ENCODE results near the gene FGF2. TPM values are rescaled to one million over a fixed set of nuclear protein-coding genes. Genes with fewer than 3 reads are reported as not detected.
"Not testable (repeated sequence)": the region's sequence is repeated elsewhere in the genome, so short reads cannot be mapped to it uniquely, and the experiment has no call there.

The FGF2 gene
- polyA plus RNA-seq, 1 of the 3 experiments (the other 2 are of a cell fraction) = 11.1 TPM

DNA sequence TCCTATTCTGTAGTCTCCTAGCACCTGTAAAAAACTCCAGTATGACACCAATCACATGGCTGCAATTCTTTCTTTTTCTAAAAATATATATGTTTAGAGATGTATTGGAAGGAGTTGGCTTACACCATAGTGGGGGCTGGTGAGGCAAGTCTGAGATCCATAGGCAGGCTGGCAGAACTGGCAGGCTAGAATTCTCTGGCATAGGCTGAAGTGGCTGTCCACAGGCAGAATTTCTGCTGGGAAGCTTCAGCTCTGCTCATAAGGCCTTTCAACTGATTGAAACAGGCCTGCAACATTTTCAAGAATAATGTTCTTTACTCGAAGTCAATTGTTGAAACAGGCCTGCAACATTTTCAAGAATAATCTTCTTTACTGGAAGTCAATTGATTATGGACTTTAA is 37.0 kb downstream of the FGF2 start:
- peaks cover 45% of the 10 kb centered on the region for H4K20me1 ChIP-seq (ENCODE audit: insufficient read depth)
- peak overlapping the region; percentile 5 to 18; a peak in 1 of 4 replicates for H3K27ac ChIP-seq (ENCODE audit: low read depth in 2 of 2, low read length in 1 of 2)

DNA sequence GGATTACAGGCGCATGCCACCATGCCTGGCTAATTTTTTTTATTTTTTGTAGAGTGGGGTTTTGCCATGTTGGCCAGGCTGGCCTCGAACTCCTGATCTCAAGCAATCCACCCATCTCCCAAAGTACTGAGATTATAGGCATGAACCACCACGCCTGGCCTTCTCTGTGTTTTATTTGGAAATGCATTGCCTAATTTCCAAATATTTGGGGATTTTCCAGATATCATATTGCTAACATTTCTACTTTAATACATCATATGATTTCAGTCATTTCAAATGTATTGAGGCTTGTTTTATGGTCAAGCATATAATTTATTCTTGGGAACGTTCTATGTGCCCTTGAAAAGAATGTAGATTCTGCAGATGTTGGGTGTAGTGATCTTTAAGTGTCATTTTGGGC is 38.8 kb downstream of the FGF2 start:
- no peak overlapping the region for H3K9ac ChIP-seq
- H3K79me2 ChIP-seq (ENCODE audit: insufficient read depth) = peaks cover 100% of the 10 kb centered on the region
- no peaks in the 10 kb centered on the region for H3K9me3 ChIP-seq
- WGBS (ENCODE audit: low lambda C conversion rate) = 91% methylated on average over 4 of the region's 4 CpGs
- no peak for TF ChIP-seq RCOR1 (IDR thresholded peaks at IDR 0.05; ENCODE audit: low read length)
- TF ChIP-seq POLR2AphosphoS5 (IDR thresholded peaks at IDR 0.05; ENCODE audit: low read depth, low read length) = no peak
- no peak for TF ChIP-seq FOXJ3 (CRISPR knock-in tag; IDR thresholded peaks at IDR 0.05)
- no peak for TF ChIP-seq FOXM1 (IDR thresholded peaks at IDR 0.05; ENCODE audit: low read depth)
- TF ChIP-seq EZH2phosphoT487 (IDR thresholded peaks at IDR 0.05; ENCODE audit: borderline replicate concordance, low read depth) = no peak
- TF ChIP-seq EP300 (IDR thresholded peaks at IDR 0.05; ENCODE audit: borderline replicate concordance in 1 of 2, low read depth in 1 of 2, low read length in 1 of 2) = no peak
- TF ChIP-seq, protein P1, sequence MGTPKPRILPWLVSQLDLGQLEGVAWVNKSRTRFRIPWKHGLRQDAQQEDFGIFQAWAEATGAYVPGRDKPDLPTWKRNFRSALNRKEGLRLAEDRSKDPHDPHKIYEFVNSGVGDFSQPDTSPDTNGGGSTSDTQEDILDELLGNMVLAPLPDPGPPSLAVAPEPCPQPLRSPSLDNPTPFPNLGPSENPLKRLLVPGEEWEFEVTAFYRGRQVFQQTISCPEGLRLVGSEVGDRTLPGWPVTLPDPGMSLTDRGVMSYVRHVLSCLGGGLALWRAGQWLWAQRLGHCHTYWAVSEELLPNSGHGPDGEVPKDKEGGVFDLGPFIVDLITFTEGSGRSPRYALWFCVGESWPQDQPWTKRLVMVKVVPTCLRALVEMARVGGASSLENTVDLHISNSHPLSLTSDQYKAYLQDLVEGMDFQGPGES (IDR thresholded peaks at IDR 0.05; ENCODE audit: low read depth, low read length) = no peak
- TF ChIP-seq TAF1 (IDR thresholded peaks at IDR 0.05; ENCODE audit: borderline replicate concordance, low read depth, low read length) = no peak
- TF ChIP-seq RAD21 (IDR thresholded peaks at IDR 0.05; ENCODE audit: low read length) = no peak
- TF ChIP-seq, protein P2, sequence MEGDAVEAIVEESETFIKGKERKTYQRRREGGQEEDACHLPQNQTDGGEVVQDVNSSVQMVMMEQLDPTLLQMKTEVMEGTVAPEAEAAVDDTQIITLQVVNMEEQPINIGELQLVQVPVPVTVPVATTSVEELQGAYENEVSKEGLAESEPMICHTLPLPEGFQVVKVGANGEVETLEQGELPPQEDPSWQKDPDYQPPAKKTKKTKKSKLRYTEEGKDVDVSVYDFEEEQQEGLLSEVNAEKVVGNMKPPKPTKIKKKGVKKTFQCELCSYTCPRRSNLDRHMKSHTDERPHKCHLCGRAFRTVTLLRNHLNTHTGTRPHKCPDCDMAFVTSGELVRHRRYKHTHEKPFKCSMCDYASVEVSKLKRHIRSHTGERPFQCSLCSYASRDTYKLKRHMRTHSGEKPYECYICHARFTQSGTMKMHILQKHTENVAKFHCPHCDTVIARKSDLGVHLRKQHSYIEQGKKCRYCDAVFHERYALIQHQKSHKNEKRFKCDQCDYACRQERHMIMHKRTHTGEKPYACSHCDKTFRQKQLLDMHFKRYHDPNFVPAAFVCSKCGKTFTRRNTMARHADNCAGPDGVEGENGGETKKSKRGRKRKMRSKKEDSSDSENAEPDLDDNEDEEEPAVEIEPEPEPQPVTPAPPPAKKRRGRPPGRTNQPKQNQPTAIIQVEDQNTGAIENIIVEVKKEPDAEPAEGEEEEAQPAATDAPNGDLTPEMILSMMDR (IDR thresholded peaks at IDR 0.05) = no peak
- no peak for TF ChIP-seq CHD2 (IDR thresholded peaks at IDR 0.05; ENCODE audit: low read length, partially characterized antibody)
- H3F3A ChIP-seq (replicated peaks; ENCODE audit: insufficient read depth) = no peaks in the 10 kb centered on the region
- POLR2A ChIA-PET = no interaction called here
- H4K20me1 ChIP-seq (ENCODE audit: insufficient read depth) = peaks cover 51% of the 10 kb centered on the region
- CTCF ChIA-PET = no interaction called here
- no peak overlapping the region for H3K4me2 ChIP-seq
- peaks cover 0 to 8% of the 10 kb centered on the region in 2 experiments; a peak in 2 of 4 replicates for H3K4me1 ChIP-seq (ENCODE audit: control insufficient read depth in 1 of 2, insufficient read depth in 2 of 2, low read depth in 1 of 2, low read length in 1 of 2)
- no peak overlapping the region for H3K27ac ChIP-seq (ENCODE audit: low read depth in 2 of 2, low read length in 1 of 2)
- H3K9me2 ChIP-seq = no peaks in the 10 kb centered on the region
- no peak overlapping the region for H2AFZ ChIP-seq (ENCODE audit: low read depth)
- H3K27me3 ChIP-seq (ENCODE audit: insufficient read depth) = no peaks in the 10 kb centered on the region
- no peak for DNase-seq
- peaks cover 0 to 16% of the 10 kb centered on the region in 2 experiments for H3K36me3 ChIP-seq (replicated peaks in 1 of 2; ENCODE audit: control insufficient read depth in 1 of 2, insufficient read depth in 2 of 2, low read length in 1 of 2)
- H3K4me3 ChIP-seq (ENCODE audit: low read depth in 2 of 2, low read length in 1 of 2) = no peak overlapping the region

More for the DNA sequence above, 37.0 kb downstream of the FGF2 start:
- H3K9me3 ChIP-seq = no peaks in the 10 kb centered on the region
- H3K36me3 ChIP-seq (replicated peaks in 1 of 2; ENCODE audit: control insufficient read depth in 1 of 2, insufficient read depth in 2 of 2, low read length in 1 of 2) = peaks cover 0 to 26% of the 10 kb centered on the region in 2 experiments
- H3K9me2 ChIP-seq = no peaks in the 10 kb centered on the region
- WGBS (ENCODE audit: low lambda C conversion rate) = 24% methylated on average over 1 of the region's 1 CpG
- CTCF ChIA-PET = interaction anchor here (0.6 to 1.2 kb wide), 4 partner anchors 9 to 805 kb away, joined by 3 to 4 read pairs (median 3); no protein-coding TSS in a partner anchor
- peaks cover 0 to 8% of the 10 kb centered on the region in 2 experiments; a peak in 2 of 4 replicates for H3K4me1 ChIP-seq (ENCODE audit: control insufficient read depth in 1 of 2, insufficient read depth in 2 of 2, low read depth in 1 of 2, low read length in 1 of 2)
- H3K79me2 ChIP-seq (ENCODE audit: insufficient read depth) = peaks cover 100% of the 10 kb centered on the region
- H2AFZ ChIP-seq (ENCODE audit: low read depth) = no peak overlapping the region
- no peak overlapping the region for H3K4me3 ChIP-seq (ENCODE audit: low read depth in 2 of 2, low read length in 1 of 2)
- no peak for TF ChIP-seq SIN3A (IDR thresholded peaks at IDR 0.05; ENCODE audit: borderline replicate concordance, low read depth, low read length)
- TF ChIP-seq EZH2phosphoT487 (IDR thresholded peaks at IDR 0.05; ENCODE audit: borderline replicate concordance, low read depth) = no peak
- TF ChIP-seq TCF12 (IDR thresholded peaks at IDR 0.05) = no peak
- no peak for TF ChIP-seq GABPA (IDR thresholded peaks at IDR 0.05; ENCODE audit: low read depth)
- TF ChIP-seq, protein P2 (IDR thresholded peaks at IDR 0.05) = no peak
- no peak for TF ChIP-seq JUND (IDR thresholded peaks at IDR 0.05)
- POLR2A ChIA-PET = no interaction called here
- no peak overlapping the region for H3K9ac ChIP-seq
- DNase-seq = peak; percentile 10
- no peaks in the 10 kb centered on the region for H3F3A ChIP-seq (replicated peaks; ENCODE audit: insufficient read depth)
- no peaks in the 10 kb centered on the region for H3K27me3 ChIP-seq (ENCODE audit: insufficient read depth)
- no peak overlapping the region for H3K4me2 ChIP-seq

DNA sequence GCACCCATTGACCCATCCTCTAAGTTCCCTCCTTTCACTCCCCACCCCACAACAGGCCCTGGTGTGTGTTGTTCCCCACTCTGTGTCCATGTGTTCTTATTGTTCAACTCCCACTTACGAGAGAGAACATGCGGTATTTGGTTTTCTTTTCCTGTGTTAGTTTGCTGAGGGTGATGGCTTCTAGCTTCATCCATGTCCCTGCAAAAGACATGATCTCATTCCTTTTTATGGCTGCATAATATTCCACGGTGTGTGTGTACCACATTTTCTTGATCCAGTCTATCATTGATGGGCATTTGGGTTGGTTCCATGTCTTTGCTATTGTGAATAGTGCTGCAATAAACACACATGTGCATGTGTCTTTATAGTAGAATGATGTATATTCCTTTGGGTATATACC is 41.6 kb downstream of the FGF2 start:
- peaks cover 38% of the 10 kb centered on the region for H4K20me1 ChIP-seq (ENCODE audit: insufficient read depth)
- DNase-seq; H3K9me3 ChIP-seq; H3K27ac ChIP-seq (ENCODE audit: low read depth in 2 of 2, low read length in 1 of 2); POLR2A ChIA-PET; H3F3A ChIP-seq (replicated peaks; ENCODE audit: insufficient read depth); H3K9me2 ChIP-seq; H3K4me1 ChIP-seq (ENCODE audit: control insufficient read depth in 1 of 2, insufficient read depth in 2 of 2, low read depth in 1 of 2, low read length in 1 of 2); H3K9ac ChIP-seq; H2AFZ ChIP-seq (ENCODE audit: low read depth); H3K27me3 ChIP-seq (ENCODE audit: insufficient read depth); H3K4me3 ChIP-seq (ENCODE audit: low read depth in 2 of 2, low read length in 1 of 2); H3K4me2 ChIP-seq: not testable (repeated sequence)
- 92% methylated on average over 3 of the region's 3 CpGs for whole genome bisulfite sequencing (ENCODE audit: low lambda C conversion rate)
- H3K79me2 ChIP-seq (ENCODE audit: insufficient read depth) = peaks cover 100% of the 10 kb centered on the region
- peaks cover 3 to 16% of the 10 kb centered on the region in 2 experiments for H3K36me3 ChIP-seq (replicated peaks in 1 of 2; ENCODE audit: control insufficient read depth in 1 of 2, insufficient read depth in 2 of 2, low read length in 1 of 2)
- CTCF ChIA-PET = interaction anchor here (1.4 kb wide), 1 partner anchor 110 kb away, joined by 6 read pairs; no protein-coding TSS in a partner anchor

All from SK-N-SH (cell line).